AG04449 (cell line): ENCODE data around the gene EPHA6.

ENCODE experiments used
- CTCF ChIA-PET: fragments of 350-600 bp; formaldehyde crosslinking; extraction: SDS; loops from one replicate; lab custom pipeline; 2021; ENCODE audit warnings: antibody characterized with exemption; lab: Yijun Ruan, JAX
- POLR2A ChIA-PET: fragments of 400-600, 350-600 bp; formaldehyde crosslinking; extraction: SDS; loops from one replicate; lab custom pipeline; 2020; ENCODE audit warnings: antibody characterized with exemption, inconsistent platforms; lab: Yijun Ruan, JAX
- DNase-seq: peaks from one replicate; pipeline ENCODE4 v3.0.0-alpha.2; 2010; ENCODE audit warnings: low read depth, low spot score
- H3K4me3 ChIP-seq: 2 replicates; pipeline ENCODE4 v1.5.1; 2011; ENCODE audit warnings: low read depth, mild to moderate bottlenecking, control low read depth, low read length
- CTCF ChIP-seq: IDR thresholded peaks from one replicate; pipeline ENCODE4 v1.5.1; 2011; ENCODE audit warnings: mild to moderate bottlenecking, moderate library complexity, low read length, control low read depth, inconsistent platforms; ENCODE audit not compliant: insufficient read depth; ENCODE audit errors: missing control alignments

The EPHA6 gene

GRCh38 chr3:97306226-97306625 lies 491.8 kb downstream of the EPHA6 start:
- TF ChIP-seq CTCF, result no peak
- no peak overlapping the region for H3K4me3 ChIP-seq
- no peak for DNase-seq
- ChIA-PET POLR2A (no interaction called here), CTCF (no interaction called here)

- no peak overlapping the region for H3K4me3 ChIP-seq
- TF ChIP-seq CTCF, result no peak
- CTCF ChIA-PET, result no interaction called here
- POLR2A ChIA-PET, result no interaction called here
- no peak for DNase-seq
These were observed 524.0 kb downstream of the EPHA6 start for GRCh38 chr3:97338375-97338774.

DNA sequence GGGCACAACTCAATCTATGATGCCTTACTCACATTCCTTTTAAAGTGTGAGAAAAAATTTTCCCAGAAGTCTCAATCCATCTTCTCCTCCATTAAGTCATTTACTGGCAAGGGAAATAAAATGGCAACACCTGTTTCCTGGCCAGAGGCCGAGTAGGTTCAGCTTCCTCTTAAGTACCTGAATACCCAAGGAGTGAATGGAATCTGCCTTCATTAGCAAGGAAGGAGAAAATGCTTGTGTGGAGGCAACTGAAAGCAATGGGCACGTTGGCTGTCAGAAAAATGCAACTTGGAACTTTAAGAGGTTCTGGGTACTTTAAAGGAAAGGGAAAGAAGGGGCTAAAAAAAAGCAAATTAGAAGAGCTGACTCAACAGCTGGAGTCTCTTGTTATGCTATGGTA lies 526.5 kb downstream of the EPHA6 start:
- TF ChIP-seq CTCF, result no peak
- POLR2A ChIA-PET, result no interaction called here
- DNase-seq, result no peak

DNA sequence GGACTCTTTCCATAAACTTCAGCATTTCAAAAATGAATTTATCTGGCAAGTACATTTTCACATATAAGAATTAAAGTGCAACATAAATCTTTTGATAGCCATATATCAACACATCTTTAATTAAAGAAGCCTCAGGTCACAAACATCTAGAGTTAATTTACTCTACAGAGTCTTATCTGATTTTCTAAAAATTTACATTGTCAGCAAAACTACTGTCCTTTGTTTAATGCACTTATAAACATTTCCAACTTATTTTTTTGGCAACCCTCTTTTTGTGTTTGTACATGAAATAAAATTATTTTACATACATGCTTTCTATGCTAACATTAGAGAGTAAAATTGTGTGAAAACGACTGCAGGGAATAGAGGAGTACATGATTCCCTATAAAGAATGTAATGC lies 533.4 kb downstream of the EPHA6 start:
- no peak overlapping the region for H3K4me3 ChIP-seq
- TF ChIP-seq CTCF, result no peak
- ChIA-PET CTCF (no interaction called here), POLR2A (no interaction called here)
- no peak for DNase-seq

More for the DNA sequence above, 526.5 kb downstream of the EPHA6 start:
- CTCF ChIA-PET, result no interaction called here
- H3K4me3 ChIP-seq, result no peak overlapping the region

- no peak overlapping the region for H3K4me3 ChIP-seq
- TF ChIP-seq CTCF, result no peak
- POLR2A ChIA-PET, result no interaction called here
- CTCF ChIA-PET, result no interaction called here
- no peak for DNase-seq
These were observed 536.6 kb downstream of the EPHA6 start for GRCh38 chr3:97350971-97351370.

DNA sequence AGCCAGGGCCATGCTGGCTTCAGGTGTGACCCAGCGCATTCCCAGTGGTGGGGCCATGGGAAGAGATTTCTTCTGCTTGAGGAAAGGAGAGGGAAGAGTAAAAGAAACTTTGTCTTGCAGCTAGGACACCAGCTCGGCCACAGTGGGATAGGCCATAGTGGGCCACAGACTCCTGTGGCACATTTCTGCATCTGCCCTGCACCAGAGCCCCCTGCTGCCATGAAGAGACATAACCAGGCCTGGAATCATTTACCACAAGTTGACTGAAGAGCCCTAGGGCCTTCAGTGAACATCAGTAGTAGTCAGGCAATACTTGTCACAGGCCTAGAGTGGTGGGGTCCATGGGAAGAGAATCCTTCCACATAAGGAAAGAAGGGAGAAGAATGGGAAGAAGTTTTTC lies 538.8 kb downstream of the EPHA6 start:
- ChIA-PET POLR2A (no interaction called here), CTCF (no interaction called here)
- no peak overlapping the region for H3K4me3 ChIP-seq
- no peak for DNase-seq
- TF ChIP-seq CTCF, result no peak
